Prostate gland (tissue), 2 donors: ENCODE data around the gene GNS.
A peak's percentile ranks its signal among the peaks of the same experiment; 100 is the strongest.

Experiments
- POLR2A ChIP-seq: fragments of 450-650 bp; IDR thresholded peaks from one replicate; pipeline ENCODE4 v1.6.1; 2016; ENCODE audit warnings: antibody characterized with exemption, mild to moderate bottlenecking
- POLR2AphosphoS5 ChIP-seq: sonication (generic); formaldehyde crosslinking; IDR thresholded peaks from one replicate; pipeline ENCODE4 v1.6.1; 2017; ENCODE audit warnings: antibody characterized with exemption
- TF ChIP-seq, protein P1 (sequence below), 4 experiments: fragments of 200-600 bp in 2 of 4; fragments of 450-650 bp in 2 of 4; sonication (generic) in 2 of 4; IDR thresholded peaks; 1 replicate in 3 of 4; 2 replicates in 1 of 4; pipeline ENCODE4 v1.5.1; 2016 to 2019; ENCODE audit warnings: antibody characterized with exemption in 4 of 4, mild to moderate bottlenecking in 2 of 4, moderate library complexity in 2 of 4

DNA sequence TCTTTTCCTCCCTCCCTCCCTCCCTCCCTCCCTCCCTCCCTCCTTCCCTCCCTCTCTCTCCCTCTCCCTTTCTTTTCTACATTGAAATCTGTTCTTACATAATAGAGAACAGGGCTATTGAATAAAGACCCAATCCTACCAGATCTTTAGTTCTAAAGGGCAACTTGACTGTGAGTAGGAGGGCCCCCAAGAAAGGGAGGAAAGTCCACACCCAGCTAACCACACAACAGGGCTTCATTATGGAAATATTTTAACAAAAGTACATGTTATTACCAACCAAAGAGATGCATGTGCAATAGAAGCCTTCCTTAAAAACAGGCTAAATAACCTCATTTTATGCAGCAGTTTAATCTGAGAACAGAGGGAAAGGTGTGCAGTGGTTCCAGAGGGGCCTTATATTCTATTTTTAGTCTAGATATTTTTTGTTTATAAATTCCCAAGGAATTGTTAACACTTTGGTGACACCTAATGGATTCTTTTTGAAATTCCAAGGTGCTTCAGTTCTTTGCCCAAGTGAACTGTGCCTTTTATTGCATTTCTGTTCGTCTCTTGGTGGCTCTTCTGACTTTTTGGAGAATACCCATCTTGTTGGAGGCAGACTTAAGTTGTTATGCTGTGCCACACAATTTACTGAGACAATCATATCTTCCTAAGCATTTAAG is 63.0 kb downstream of the GNS start:
- no peak for TF ChIP-seq POLR2A
- TF ChIP-seq, protein P1, sequence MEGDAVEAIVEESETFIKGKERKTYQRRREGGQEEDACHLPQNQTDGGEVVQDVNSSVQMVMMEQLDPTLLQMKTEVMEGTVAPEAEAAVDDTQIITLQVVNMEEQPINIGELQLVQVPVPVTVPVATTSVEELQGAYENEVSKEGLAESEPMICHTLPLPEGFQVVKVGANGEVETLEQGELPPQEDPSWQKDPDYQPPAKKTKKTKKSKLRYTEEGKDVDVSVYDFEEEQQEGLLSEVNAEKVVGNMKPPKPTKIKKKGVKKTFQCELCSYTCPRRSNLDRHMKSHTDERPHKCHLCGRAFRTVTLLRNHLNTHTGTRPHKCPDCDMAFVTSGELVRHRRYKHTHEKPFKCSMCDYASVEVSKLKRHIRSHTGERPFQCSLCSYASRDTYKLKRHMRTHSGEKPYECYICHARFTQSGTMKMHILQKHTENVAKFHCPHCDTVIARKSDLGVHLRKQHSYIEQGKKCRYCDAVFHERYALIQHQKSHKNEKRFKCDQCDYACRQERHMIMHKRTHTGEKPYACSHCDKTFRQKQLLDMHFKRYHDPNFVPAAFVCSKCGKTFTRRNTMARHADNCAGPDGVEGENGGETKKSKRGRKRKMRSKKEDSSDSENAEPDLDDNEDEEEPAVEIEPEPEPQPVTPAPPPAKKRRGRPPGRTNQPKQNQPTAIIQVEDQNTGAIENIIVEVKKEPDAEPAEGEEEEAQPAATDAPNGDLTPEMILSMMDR (IDR thresholded peaks at IDR 0.05), result peak in 2 of 4 experiments; percentile 44 to 55
- TF ChIP-seq POLR2AphosphoS5, result no peak
